Esophagus squamous epithelium (tissue), 5 donors: Measurements from ENCODE around the gene IL1RAPL2. TPM values are rescaled to one million over a fixed set of nuclear protein-coding genes. Genes with fewer than 3 reads are reported as not detected.

Source experiments
- DNase-seq: peaks from one replicate; lab custom pipeline; 2025; lab: John Stamatoyannopoulos, UW
- H3K27ac ChIP-seq, 4 donors: fragments of 200-600 bp; sonication (generic); one replicate each; pipeline ENCODE4 v1.5.1; 2016 to 2019; ENCODE audit warnings: mild to moderate bottlenecking in 1 of 4
- H3K27me3 ChIP-seq, 4 donors: fragments of 200-600 bp; sonication (generic); 1 replicate in 3 of 4; 2 replicates in 1 of 4; pipeline versions ENCODE4 v1.5.1 to v1.6.0; 2017 to 2021; ENCODE audit warnings: antibody characterized with exemption in 1 of 4
- H3K36me3 ChIP-seq, 3 donors: fragments of 200-600 bp; sonication (generic); one replicate each; pipeline ENCODE4 v1.5.1; 2016 to 2019
- H3K4me1 ChIP-seq, 3 donors: fragments of 200-600 bp; sonication (generic); one replicate each; pipeline ENCODE4 v1.5.1; 2017 to 2019
- H3K4me3 ChIP-seq, 4 donors: fragments of 200-600 bp; sonication (generic); 1 replicate in 3 of 4; 2 replicates in 1 of 4; pipeline ENCODE4 v1.5.1; 2016 to 2019; ENCODE audit warnings: mild to moderate bottlenecking in 2 of 4, moderate library complexity in 1 of 4
- H3K9me3 ChIP-seq, 3 donors: fragments of 200-600 bp; sonication (generic); one replicate each; pipeline ENCODE4 v1.5.1; 2016 to 2019
- POLR2A ChIP-seq, 4 donors: fragments of 450-650 bp; IDR thresholded peaks; one replicate each; pipeline ENCODE4 v1.6.1; 2017; ENCODE audit warnings: antibody characterized with exemption in 4 of 4, mild to moderate bottlenecking in 4 of 4, moderate library complexity in 3 of 4
- WGBS, 2 donors: methylation state at CpG; one replicate each; pipeline ENCODE4 v1.1.5; 2018; 5-methylcytosine and 5-hydroxymethylcytosine counted together
- intact Hi-C: fragments of 100-400 bp; cut with DNase I; formaldehyde crosslinking; loops from one replicate; pipeline ENCODE4 v1.15.0; 2022
- total RNA-seq, 4 donors: library from RNA; depleted of rRNA; stranded (reverse); fragments of >200 nt; gene quantifications; one replicate each; pipeline ENCODE4 v1.1.0, GENCODE V29; 2016
- TF ChIP-seq, protein P1 (sequence below), 6 experiments: fragments of 450-650 bp in 4 of 6; fragments of 200-600 bp in 2 of 6; sonication (generic) in 2 of 6; IDR thresholded peaks; one replicate each; pipeline ENCODE4 v1.5.1; 2016 to 2019; ENCODE audit warnings: antibody characterized with exemption in 6 of 6, mild to moderate bottlenecking in 4 of 6, moderate library complexity in 4 of 6
- donor health status: DM: yes; HTN: yes; CAD: no.

Gene IL1RAPL2
- total RNA-seq, 4 donors from 2014 or later, result 0.09 TPM; not detected in 3

DNA sequence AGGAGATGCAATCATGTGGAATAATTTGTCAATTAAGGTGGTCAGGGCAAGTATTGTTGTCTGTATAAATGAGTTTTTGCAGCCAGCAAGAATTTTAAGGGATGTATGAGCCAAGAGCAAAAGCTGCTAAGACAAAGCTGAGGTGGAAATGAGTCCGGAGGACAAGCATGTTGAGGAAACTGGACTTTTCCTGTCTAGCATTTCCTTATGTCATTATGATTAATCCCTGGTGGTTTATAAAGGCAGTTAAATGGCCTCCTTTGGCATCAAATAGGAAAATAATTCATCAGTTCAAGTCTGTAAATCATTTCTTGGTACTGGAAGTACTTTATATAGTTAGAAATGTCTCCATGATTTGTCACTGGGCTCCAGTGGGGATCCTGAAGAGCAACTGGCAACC, 716.1 kb downstream of the IL1RAPL2 start:
- Histone ChIP-seq H3K27ac (no peak overlapping the region), H3K9me3 (no peaks in the 10 kb centered on the region), H3K4me3 (no peak overlapping the region), H3K36me3 (no peaks in the 10 kb centered on the region), H3K4me1 (no peaks in the 10 kb centered on the region), H3K27me3 (no peaks in the 10 kb centered on the region)
- DNase-seq, result no peak
- intact Hi-C loops, result no loop called here
- WGBS, 2 donors, result 53 to 55% methylated on average over 1 of the region's 1 CpG
- no peak for TF ChIP-seq POLR2A (IDR thresholded peaks at IDR 0.05)
- TF ChIP-seq, protein P1, sequence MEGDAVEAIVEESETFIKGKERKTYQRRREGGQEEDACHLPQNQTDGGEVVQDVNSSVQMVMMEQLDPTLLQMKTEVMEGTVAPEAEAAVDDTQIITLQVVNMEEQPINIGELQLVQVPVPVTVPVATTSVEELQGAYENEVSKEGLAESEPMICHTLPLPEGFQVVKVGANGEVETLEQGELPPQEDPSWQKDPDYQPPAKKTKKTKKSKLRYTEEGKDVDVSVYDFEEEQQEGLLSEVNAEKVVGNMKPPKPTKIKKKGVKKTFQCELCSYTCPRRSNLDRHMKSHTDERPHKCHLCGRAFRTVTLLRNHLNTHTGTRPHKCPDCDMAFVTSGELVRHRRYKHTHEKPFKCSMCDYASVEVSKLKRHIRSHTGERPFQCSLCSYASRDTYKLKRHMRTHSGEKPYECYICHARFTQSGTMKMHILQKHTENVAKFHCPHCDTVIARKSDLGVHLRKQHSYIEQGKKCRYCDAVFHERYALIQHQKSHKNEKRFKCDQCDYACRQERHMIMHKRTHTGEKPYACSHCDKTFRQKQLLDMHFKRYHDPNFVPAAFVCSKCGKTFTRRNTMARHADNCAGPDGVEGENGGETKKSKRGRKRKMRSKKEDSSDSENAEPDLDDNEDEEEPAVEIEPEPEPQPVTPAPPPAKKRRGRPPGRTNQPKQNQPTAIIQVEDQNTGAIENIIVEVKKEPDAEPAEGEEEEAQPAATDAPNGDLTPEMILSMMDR (IDR thresholded peaks at IDR 0.05), result no peak

DNA sequence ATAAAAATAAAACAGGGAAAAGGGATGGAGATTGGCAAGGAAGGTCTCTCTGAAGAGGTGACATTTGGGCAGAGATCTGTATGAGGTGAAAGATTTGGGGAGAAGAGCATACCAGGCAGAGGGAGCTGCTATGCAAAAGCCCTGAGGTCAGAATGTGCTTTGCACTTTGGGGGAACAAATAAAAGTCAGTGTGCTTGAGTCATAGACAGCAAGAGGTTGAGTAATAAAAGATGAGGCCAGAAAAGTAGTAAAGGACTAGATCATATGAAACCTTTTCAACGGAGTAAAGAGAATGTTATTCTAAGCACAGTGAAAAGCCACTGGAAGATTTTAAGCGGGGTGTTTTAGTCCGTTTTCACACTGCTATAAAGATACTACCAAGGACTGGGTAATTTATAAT, 731.0 kb downstream of the IL1RAPL2 start:
- H3K9me3 ChIP-seq, result no peaks in the 10 kb centered on the region
- TF ChIP-seq, protein P1 (IDR thresholded peaks at IDR 0.05), result no peak
- TF ChIP-seq POLR2A (IDR thresholded peaks at IDR 0.05), result no peak
- H3K27me3 ChIP-seq, result no peaks in the 10 kb centered on the region
- H3K27ac ChIP-seq, result no peak overlapping the region
- no peak for DNase-seq
- H3K4me3 ChIP-seq, result no peak overlapping the region
- 49 to 83% methylated on average over 3 of the region's 3 CpGs for WGBS, 2 donors
- intact Hi-C loops, result no loop called here
- H3K4me1 ChIP-seq, result no peaks in the 10 kb centered on the region
- no peaks in the 10 kb centered on the region for H3K36me3 ChIP-seq

DNA sequence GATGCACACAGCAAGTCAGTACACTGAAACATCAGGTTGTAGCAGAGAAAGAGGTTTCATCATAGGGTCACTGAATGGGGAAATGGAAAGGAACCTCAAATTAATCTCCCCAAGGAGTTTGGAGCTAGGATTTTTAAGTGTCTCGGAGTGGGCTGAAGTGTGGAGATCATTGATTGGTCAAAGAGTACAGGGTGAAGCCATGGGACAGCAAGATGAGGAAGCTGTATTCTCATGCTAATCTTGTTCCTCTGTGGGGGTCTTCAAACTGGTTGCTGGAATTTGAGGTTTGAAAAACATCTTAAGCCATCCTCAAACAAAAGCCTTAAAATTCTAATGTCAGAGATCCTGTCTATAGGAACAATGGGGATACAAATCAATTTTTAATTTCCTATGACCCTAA, 733.3 kb downstream of the IL1RAPL2 start:
- no peak overlapping the region for H3K4me3 ChIP-seq
- TF ChIP-seq, protein P1 (IDR thresholded peaks at IDR 0.05), result no peak
- no peak for TF ChIP-seq POLR2A (IDR thresholded peaks at IDR 0.05)
- intact Hi-C loops, result no loop called here
- WGBS, 2 donors, result 58 to 71% methylated on average over 1 of the region's 1 CpG
- no peaks in the 10 kb centered on the region for H3K9me3 ChIP-seq
- no peak overlapping the region for H3K27ac ChIP-seq
- peaks cover 0 to 3% (median 0%) of the 10 kb centered on the region in 4 donors for H3K27me3 ChIP-seq
- H3K36me3 ChIP-seq, result no peaks in the 10 kb centered on the region
- no peaks in the 10 kb centered on the region for H3K4me1 ChIP-seq
- DNase-seq, result no peak

DNA sequence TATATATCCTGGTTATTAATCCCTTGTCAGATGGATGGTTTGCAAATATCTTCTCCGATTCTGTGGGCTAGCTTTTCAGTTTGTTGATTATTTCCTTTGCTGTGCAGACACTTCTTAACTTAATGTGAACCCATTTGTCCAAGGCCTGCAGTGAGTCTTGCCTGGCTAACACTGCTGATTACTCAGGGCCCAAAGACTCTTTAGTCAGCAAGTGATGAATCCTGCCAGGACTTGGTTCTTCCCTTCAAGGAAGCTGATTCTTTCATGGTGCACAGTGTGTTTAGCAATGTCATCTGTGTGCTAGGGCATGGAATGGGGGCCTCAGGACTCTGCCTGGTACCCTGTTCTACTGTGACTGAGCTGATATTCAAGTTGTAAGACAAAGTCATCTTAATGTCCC, 736.2 kb downstream of the IL1RAPL2 start:
- no peaks in the 10 kb centered on the region for H3K9me3 ChIP-seq
- peaks cover 0 to 3% (median 0%) of the 10 kb centered on the region in 4 donors for H3K27me3 ChIP-seq
- no peaks in the 10 kb centered on the region for H3K4me1 ChIP-seq
- 67 to 77% methylated on average over 1 of the region's 1 CpG for WGBS, 2 donors
- H3K27ac ChIP-seq, result no peak overlapping the region
- TF ChIP-seq, protein P1 (IDR thresholded peaks at IDR 0.05), result no peak
- no peak for TF ChIP-seq POLR2A (IDR thresholded peaks at IDR 0.05)
- no peak for DNase-seq
- intact Hi-C loops, result no loop called here
- no peaks in the 10 kb centered on the region for H3K36me3 ChIP-seq
- no peak overlapping the region for H3K4me3 ChIP-seq

DNA sequence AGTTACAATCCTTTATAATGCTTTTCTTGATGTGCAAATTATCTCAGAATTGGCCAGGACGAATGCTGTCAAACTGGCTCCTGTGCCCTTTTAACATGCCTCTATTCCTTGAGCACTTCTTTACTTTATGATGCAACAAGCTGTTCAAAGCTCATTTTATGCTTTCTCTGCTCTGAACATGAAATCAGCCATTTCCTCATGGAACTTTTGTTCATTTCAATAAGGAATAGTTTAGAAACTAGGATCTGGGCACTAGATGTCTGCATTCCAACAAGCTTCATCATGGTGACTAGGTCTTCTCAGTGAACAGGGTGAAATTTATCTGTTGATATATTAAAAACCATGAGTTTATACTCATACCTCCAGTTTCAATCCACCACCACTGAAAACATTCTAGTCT, 741.8 kb downstream of the IL1RAPL2 start:
- H3K4me1 ChIP-seq, result no peaks in the 10 kb centered on the region
- H3K27me3 ChIP-seq, result no peaks in the 10 kb centered on the region
- no peaks in the 10 kb centered on the region for H3K9me3 ChIP-seq
- no peak for TF ChIP-seq POLR2A (IDR thresholded peaks at IDR 0.05)
- TF ChIP-seq, protein P1 (IDR thresholded peaks at IDR 0.05), result no peak
- WGBS, 2 donors, result 29 to 33% methylated on average over 1 of the region's 1 CpG
- no peak overlapping the region for H3K4me3 ChIP-seq
- no peak overlapping the region for H3K27ac ChIP-seq
- no peaks in the 10 kb centered on the region for H3K36me3 ChIP-seq
- DNase-seq, result no peak
- intact Hi-C loops, result no loop called here
